ENCODE data around the gene IL17B.

DNA sequence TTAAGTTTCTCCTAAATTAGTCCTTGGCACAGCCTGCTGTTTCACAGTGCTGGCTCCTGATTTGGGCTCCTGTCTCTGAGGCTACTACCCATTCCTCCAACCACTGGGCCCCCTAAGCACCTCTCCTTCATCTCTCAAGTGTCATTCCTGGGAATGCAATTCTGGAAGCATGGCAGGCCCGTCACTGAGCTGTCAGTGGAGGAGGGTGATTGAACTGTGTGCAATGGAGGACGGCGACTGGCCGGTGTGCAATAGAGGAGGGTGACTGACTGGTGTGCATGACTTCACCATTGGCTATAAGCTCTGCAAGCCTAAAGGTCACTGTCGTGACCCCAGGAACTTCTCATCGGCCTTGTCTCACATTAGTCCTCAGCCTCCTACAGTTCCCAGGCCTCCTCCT lies 12.4 kb upstream of the IL17B start:
- TF ChIP-seq GATA2 (IDR thresholded peaks at IDR 0.05; ENCODE audit: low read depth, low read length) = no peak
- TF ChIP-seq GATA3 (IDR thresholded peaks at IDR 0.05; ENCODE audit: low read depth, low read length) = no peak
